ENCODE measurements around the gene FAM47B.

DNA sequence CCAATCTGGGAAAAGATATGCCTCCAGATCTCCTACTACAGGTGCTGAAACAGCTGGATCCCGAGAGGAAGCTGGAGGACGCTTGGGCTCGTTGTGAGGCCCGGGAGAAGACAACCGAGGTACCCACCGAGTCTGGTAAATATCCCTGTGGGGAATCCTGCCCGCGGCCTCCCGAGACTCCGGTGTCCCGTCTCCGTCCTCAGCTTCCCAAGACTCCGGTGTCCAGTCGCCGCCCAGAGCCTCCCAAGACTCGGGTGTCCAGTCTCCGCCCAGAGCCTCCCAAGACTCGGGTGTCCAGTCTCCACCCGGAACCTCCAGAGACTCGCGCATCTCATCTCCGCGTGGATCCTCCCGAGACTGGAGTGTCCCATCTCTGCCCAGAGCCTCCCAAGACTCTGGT is 639 bp downstream of the FAM47B start:
- TF ChIP-seq CTCF (IDR thresholded peaks at IDR 0.05) (no peak), POLR2A (IDR thresholded peaks at IDR 0.05) (no peak)

Data from lower leg skin (tissue), 3 donors.